Suprapubic skin (tissue), 3 donors: ENCODE data around the gene SH3BP5.

ENCODE experiments used
- CTCF ChIP-seq, 2 donors: fragments of 200-600 bp in 1 of 2; fragments of 450-650 bp in 1 of 2; sonication (generic) in 1 of 2; IDR thresholded peaks; one replicate each; pipeline ENCODE4 v1.5.1; 2016 to 2019; ENCODE audit warnings: antibody characterized with exemption in 2 of 2, mild to moderate bottlenecking in 1 of 2, moderate library complexity in 1 of 2
- EP300 ChIP-seq: sonication (generic); formaldehyde crosslinking; IDR thresholded peaks from one replicate; pipeline ENCODE4 v1.6.1; 2017; ENCODE audit warnings: antibody characterized with exemption

- TF ChIP-seq CTCF (IDR thresholded peaks at IDR 0.05): no peak
- no peak for TF ChIP-seq EP300
Observed at GRCh38 chr3:15309662-15310335, 22.6 kb downstream of the SH3BP5 start.
